ENCODE data around the gene SCART1. TPM values are rescaled to one million over a fixed set of nuclear protein-coding genes. Genes with fewer than 3 reads are reported as not detected.

Gene SCART1
- total RNA-seq, 1 experiment from 2014 or later = 0.20 TPM

Other genes starting within 250 kb of the SCART1 start
- not detected in 2 replicates for gene UTF1, start 223.7 kb upstream of the SCART1 start, total RNA-seq (2014; rRNA removed; shearing (Covaris generic))
- not detected in 2 replicates for gene VENTX, start 216.1 kb upstream of the SCART1 start, total RNA-seq (2014; rRNA removed; shearing (Covaris generic))
- gene ADAM8, start 177.1 kb upstream of the SCART1 start, total RNA-seq (2014; rRNA removed; shearing (Covaris generic)) = 0.02 and 1.3 TPM in 2 replicates
- 38.6 and 51.9 TPM in 2 replicates for gene TUBGCP2, start 145.1 kb upstream of the SCART1 start, total RNA-seq (2014; rRNA removed; shearing (Covaris generic))
- 32.5 and 33.3 TPM in 2 replicates for gene ZNF511, start 145.0 kb upstream of the SCART1 start, total RNA-seq (2014; rRNA removed; shearing (Covaris generic))
- not detected in 2 replicates for gene CALY, start 117.0 kb upstream of the SCART1 start, total RNA-seq (2014; rRNA removed; shearing (Covaris generic))
- not detected in 2 replicates for gene PRAP1, start 106.6 kb upstream of the SCART1 start, total RNA-seq (2014; rRNA removed; shearing (Covaris generic))
- gene FUOM, start 95.9 kb upstream of the SCART1 start, total RNA-seq (2014; rRNA removed; shearing (Covaris generic)) = 0.27 and 6.5 TPM in 2 replicates
- gene ECHS1, start 80.6 kb upstream of the SCART1 start, total RNA-seq (2014; rRNA removed; shearing (Covaris generic)) = 108 and 121 TPM in 2 replicates
- 2.1 and 4.0 TPM in 2 replicates for gene PAOX, start 74.7 kb upstream of the SCART1 start, total RNA-seq (2014; rRNA removed; shearing (Covaris generic))
- gene MTG1, start 59.8 kb upstream of the SCART1 start, total RNA-seq (2014; rRNA removed; shearing (Covaris generic)) = 22.4 and 26.8 TPM in 2 replicates
- gene SPRN, start 29.3 kb upstream of the SCART1 start, total RNA-seq (2014; rRNA removed; shearing (Covaris generic)) = not detected in 2 replicates
- 0.42 TPM in 1 of 2 replicates, not detected in the other for gene CYP2E1, start 73.4 kb downstream of the SCART1 start, total RNA-seq (2014; rRNA removed; shearing (Covaris generic))
- gene SYCE1, start 111.6 kb downstream of the SCART1 start, total RNA-seq (2014; rRNA removed; shearing (Covaris generic)) = not detected in 2 replicates
- not detected in 2 replicates for gene FRG2B, start 172.8 kb downstream of the SCART1 start, total RNA-seq (2014; rRNA removed; shearing (Covaris generic))